GM18868 (cell line): Measurements from ENCODE around the gene INIP.
"Not testable (repeated sequence)": the region's sequence is repeated elsewhere in the genome, so short reads cannot be mapped to it uniquely, and the experiment has no call there.

Experiments used
- ATAC-seq: cut with Tn5 transposase; IDR thresholded peaks from one replicate; pipeline ENCODE4 v1.9.1; 2021; ENCODE audit warnings: mild to moderate bottlenecking, moderate library complexity; ENCODE audit not compliant: unreplicated experiment

The INIP gene

DNA sequence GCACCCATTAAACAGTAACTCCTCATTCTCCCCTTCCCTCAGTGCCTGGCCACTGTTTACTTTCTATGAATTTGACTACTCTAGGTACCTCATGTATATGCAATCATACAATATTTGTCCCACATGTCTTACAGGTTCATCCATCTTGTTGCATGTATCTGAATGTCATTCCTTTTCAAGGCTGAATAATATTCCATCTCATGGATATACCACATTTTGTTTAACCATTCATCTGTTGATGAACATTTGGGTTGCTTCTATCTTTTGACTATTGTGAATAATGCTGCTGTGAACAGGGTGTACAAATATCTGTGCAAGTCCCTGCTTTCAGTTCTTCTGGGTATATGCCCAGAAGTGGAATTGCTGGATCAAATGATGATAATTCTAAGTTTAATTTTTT lies 40.9 kb downstream of the INIP start:
- no peak for ATAC-seq

DNA sequence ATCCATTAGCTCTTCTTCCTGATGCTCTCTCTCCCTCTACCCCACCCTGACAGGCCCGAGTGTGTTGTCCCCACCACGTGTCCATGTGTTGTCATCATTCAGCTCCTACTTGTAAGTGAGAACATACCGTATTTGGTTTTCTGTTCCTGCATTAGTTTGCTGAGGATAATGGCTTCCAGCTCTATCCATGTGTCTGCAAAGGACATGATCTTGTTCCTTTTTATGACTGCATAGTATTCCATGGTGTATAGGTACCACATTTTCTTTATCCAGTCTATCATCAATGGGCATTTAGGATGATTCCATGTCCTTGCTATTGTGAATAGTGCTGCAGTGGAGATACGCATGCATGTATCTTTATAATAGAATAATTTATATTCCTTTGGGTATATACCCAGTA lies 44.7 kb downstream of the INIP start:
- ATAC-seq, result not testable (repeated sequence)

DNA sequence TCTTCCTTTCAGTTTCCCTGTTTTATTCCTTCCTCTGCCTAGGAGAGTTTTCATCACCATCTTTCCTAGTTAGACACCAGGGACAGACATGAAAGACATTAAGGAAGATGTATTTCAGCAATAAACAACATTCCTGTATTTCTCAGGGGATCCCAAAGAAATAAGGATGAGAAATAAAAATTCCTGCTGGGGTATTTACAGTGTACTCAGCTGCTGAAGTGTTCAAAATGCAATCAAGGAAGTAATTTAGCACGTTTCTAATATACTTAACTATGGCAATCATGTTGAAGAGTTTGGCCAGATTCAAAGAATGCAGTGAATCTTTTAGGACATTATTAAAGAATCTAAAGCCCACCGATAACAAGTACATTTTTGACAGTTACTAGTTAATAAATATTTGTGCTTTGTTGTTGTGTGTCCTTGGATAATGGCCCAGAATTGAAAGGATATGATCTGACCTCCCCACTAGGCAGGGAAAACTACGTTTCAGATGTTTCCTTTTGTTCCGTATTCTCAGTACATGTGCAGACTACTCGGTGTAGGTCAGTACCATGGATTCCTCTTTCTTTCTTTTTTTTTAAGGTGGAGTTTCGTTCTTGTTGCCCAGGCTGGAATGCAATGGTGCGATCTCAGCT lies 46.8 kb downstream of the INIP start:
- no peak for ATAC-seq

DNA sequence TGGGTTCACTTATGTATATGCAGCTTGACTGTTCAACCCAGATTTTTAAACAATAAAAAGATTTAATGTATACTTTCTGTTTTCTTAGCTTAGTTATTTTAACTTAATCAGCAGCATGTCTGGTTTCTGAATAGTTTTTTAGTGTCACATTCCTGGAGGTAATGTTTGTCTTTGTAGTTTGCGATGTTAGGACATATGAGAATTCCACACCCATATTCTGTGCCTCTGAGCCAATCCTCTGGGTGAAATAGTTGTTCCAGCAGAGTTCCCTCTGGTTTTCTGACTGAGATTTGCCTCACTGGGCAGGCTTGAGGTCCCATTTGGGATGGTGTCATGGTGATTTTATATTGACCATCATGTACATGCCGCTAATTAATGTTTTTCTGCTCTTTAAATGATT lies 48.6 kb downstream of the INIP start:
- no peak for ATAC-seq

DNA sequence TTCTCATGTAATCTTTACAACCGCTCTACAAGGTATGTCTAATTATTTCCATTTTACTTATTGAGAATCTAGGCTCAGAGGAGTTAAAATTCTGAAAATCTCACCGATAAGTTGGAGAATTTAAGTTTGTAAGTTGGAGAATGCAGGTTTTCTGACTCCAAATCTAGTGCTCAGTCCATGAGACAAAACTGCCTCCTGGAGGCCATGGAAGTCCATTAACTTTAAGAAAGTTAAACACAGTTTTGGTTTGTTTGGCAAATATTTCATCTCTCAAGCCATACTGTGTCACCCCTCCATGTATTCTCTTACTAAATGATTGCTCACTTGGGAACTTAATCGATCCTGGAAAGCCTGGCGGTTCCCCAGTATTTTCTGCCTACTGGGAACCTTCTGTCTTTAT lies 52.6 kb downstream of the INIP start:
- ATAC-seq, result no peak

DNA sequence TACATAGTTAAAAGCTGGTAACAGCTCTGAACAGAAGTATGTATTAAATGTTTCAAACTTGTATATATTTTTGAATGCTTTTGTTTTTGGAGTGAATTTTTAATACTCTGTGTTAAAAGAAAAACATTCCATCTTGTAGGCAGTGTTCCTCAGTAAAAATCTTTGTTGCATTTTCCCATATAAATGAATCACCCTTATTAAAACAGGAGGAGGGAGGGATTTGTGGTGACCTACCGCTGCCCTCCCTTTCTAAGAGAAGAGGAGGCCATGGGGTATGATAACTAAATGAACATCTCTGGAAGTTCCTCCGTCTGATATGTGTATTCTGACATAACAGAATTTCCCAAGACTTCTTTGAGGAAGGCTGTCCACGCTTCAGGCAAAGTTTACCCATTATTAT lies 53.4 kb downstream of the INIP start:
- no peak for ATAC-seq

DNA sequence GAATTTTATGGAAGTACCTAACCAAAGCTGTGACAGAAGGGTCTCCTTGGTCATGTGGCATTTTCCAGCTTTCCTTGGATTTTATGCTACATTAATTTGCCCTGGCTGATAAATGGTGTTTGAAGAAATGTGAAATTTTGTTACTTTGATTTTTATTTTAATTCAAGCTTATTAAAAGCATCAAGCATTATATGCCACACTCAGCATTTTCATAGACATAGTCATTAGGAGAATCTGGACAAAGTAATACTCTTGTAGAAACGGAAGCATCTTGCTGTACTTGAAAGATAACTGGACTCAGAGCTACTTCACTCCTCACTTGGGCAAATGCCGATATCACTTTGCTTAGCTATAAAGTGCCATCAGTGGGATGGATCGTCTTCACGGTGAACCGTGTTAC lies 54.2 kb downstream of the INIP start:
- ATAC-seq, result no peak

DNA sequence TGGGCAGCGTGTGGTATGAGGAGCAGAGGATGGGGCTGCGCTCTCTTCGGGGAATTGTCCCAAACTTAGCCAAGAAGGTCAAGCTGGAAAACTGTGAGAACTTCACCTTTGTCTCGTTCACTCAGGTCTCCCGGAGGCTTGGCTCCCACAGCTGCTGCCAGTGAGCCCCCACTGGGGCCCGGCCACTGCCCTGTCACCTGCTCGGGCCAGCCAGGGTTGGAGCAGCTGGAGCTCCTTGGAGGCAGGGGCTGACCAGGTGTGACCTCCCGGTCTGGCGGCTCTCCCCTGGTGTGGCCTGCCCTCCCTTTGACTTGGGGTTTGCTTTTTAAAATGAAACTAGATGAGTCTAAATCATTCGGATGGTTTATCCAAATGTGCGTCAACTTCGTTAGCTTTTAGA lies 58.0 kb downstream of the INIP start:
- no peak for ATAC-seq

DNA sequence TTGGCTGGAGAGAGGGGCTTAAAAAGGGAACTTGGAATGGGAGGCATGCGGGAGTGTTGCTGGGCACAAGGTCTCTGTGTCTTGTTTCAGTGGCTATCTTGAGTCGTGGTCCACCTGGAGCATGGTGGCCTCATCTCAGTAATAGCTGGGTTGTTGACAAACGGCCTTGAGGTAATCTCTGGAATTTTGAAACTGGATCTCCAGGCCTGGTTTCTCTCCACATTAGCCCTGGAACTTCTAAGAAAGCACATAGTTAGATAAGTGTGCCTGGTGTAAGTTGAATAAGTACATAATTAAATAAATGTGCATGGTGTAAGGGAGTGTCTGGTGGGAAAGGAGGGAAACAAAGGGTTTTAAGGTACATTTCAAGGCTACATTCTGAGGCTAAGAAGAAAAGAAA lies 62.2 kb downstream of the INIP start:
- no peak for ATAC-seq

DNA sequence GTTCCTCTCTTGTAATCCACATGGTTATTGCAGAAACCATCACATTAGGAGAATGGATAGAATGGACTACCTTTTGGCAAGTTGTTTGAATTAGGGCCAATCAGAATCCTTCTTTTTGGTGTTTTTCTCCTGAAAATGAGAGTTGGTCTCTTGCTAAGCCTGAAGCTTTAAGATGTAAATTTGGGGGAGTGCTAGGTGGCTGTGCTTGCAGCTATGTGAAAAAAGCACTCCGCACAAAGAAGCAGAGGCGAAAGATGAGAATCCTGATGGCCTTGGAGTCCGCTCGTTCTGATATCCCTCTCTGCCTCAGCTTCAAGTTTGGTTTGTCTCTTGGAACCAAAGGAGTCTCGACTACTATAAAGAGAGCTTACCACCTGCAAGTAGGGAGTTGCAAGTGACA lies 63.6 kb downstream of the INIP start:
- ATAC-seq, result no peak

DNA sequence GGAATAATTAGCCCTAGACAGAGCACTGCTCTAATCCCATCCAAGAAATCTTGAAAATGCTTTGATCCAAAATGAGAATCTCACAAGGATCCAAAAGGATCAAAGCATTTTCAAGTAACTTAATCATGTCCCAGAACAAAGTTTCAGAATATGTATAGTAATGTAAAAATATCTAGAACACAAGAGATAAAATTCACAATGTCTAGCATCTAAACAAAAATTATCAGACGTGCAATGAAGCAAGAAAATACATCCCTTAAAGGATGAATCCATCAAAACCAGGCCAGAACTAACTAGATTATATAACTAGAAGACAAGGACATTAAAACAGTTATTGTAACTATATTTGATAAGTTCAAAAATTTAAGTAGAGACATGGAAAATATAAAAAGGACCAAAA lies 69.3 kb downstream of the INIP start:
- no peak for ATAC-seq

DNA sequence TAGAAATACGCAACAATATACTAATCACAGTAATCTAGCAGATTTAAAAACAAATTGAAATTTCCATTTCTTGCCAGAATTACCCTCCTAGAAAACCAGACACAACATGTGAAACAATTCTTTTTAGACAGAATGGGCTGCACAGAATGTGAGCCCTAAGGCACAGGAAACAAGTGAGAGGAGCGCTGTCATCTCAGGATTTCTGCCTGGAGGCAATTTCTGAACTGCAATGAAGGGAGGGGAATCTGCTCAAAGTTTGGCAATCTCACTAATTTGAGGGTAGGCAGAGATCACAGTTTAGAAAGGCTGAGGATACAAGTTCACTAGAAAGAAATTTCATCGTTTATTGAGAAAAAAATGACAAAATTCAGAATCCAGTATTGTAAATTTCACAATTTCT lies 70.3 kb downstream of the INIP start:
- ATAC-seq, result no peak

DNA sequence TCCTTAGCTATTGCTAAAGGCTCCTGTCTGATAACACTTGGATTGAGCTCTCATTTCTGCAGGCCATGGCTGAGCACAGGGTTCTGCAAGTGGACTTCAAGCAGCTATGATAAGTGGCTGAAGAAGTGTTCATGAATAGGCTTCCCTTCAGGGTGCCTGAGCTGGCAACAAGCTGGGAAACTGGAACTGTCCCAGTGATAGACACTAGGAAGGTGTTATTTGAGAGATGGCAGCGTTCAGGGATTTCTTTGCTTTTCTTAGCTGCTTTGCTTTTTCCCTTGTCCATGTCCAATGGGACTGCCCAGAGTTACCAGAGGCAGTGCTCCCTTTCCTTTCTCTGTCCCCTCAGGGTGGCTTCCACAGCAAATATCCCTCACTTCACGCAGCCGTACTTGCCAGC lies 75.8 kb downstream of the INIP start:
- no peak for ATAC-seq

DNA sequence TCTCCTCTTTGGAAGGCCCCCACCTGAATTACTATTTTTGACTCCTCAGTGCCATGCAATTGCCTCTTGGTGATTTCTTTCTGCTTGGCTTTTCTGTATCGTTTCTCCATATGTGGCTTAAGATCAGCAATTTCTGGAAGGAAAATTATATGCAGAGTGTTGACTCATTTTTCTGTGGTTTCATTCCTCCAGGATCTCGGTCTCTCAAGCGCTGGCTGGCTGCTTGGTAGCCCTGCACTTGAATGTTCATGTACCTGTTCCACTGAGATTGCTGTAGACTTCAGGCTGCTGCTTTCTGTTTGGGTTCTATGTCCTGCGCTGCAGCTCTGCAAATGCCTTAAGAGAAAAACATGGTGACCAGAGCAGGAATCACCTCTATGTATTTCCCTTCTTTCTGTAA lies 77.6 kb downstream of the INIP start:
- ATAC-seq, result no peak
